KG1 (cell line): ENCODE data around the gene RTL10.

Experiments used
- DNase-seq: peaks from one replicate; lab custom pipeline; 2025; lab: John Stamatoyannopoulos, UW

Gene RTL10

GRCh38 chr22:19875531-19876313, 21.0 kb upstream of the RTL10 start:
- DNase-seq, result no peak

GRCh38 chr22:19875061-19875530, 20.4 kb upstream of the RTL10 start:
- no peak for DNase-seq

- DNase-seq, result no peak
These were observed 19.8 kb upstream of the RTL10 start for GRCh38 chr22:19874307-19875060.

- no peak for DNase-seq
These were observed 19.3 kb upstream of the RTL10 start for GRCh38 chr22:19873960-19874306.

GRCh38 chr22:19873138-19873959, 18.7 kb upstream of the RTL10 start:
- no peak for DNase-seq

GRCh38 chr22:19872779-19873137, 18.1 kb upstream of the RTL10 start:
- DNase-seq, result no peak

- DNase-seq, result no peak
These were observed 17.4 kb upstream of the RTL10 start for GRCh38 chr22:19871845-19872778.

GRCh38 chr22:19871023-19871844, 16.6 kb upstream of the RTL10 start:
- no peak for DNase-seq

GRCh38 chr22:19870153-19871022, 15.7 kb upstream of the RTL10 start:
- no peak for DNase-seq

- no peak for DNase-seq
These were observed 15.0 kb upstream of the RTL10 start for GRCh38 chr22:19869497-19870152.

GRCh38 chr22:19868773-19869471, 14.2 kb upstream of the RTL10 start:
- DNase-seq, result no peak

- DNase-seq, result no peak
These were observed 13.7 kb upstream of the RTL10 start for GRCh38 chr22:19868333-19868732.

GRCh38 chr22:19867617-19868016, 12.9 kb upstream of the RTL10 start:
- no peak for DNase-seq

GRCh38 chr22:19866665-19867009, 12.0 kb upstream of the RTL10 start:
- no peak for DNase-seq

- no peak for DNase-seq
These were observed 10.6 kb upstream of the RTL10 start for GRCh38 chr22:19865141-19865829.

GRCh38 chr22:19864538-19865106, 9.9 kb upstream of the RTL10 start:
- DNase-seq, result no peak

GRCh38 chr22:19863571-19863970, 8.9 kb upstream of the RTL10 start:
- no peak for DNase-seq
